ENCODE data around the gene VWA1.

- TF ChIP-seq CTCF (IDR thresholded peaks at IDR 0.05) (no peak), EZH2 (IDR thresholded peaks at IDR 0.05) (no peak), EZH2phosphoT487 (IDR thresholded peaks at IDR 0.05) (no peak)
Measured at GRCh38 chr1:1400576-1401456, 34.7 kb upstream of the VWA1 start.
